RPMI8226 (cell line): ENCODE measurements around the gene HPD.
A peak's percentile ranks its signal among the peaks of the same experiment; 100 is the strongest.

Source experiments
- DNase-seq: peaks from one replicate; pipeline ENCODE4 v3.0.0-alpha.2; 2015

HPD gene

GRCh38 chr12:121827351-121828099 is 31.1 kb downstream of the HPD start:
- no peak for DNase-seq

DNA sequence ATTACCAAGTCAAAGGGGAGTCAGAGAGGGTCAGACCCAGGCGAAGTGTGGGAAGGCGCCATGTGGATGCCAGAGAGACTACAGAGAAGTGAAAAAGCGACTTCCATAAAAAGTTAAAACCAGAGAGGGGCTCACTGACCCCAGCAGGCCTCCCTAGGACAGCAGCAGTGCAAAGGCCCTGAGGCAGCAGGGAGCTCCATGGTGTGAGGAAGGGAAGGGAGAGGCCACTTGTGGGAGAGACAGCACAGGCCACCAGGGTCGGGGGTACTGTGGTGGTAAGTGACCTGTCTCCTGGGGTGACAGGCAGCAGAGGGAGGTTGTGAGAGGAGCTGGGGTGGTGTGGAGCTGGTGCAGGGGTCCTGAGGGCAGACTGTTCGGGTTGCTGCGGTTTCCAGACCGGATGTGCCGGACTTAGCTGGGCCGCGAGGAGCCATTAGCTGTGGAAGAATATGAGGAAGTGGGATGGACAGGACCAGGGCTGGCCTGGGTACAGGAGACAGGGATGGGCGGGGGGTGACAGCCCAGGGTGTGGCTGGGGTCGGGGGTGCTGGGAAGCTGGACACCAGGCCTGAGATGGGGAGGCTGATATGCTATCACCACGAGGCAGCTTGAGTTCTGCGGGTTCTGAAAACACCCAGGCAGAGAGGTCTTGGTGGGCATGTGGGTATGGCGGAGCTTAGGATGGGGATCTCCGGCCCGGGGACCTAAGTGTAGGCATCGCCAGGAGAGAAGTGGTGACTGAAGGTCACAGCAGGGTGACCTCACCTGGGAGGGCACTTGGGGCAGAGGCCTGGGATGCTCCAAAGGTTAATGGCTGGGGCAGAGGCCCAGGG is 32.1 kb downstream of the HPD start:
- no peak for DNase-seq

- no peak for DNase-seq
Measured at GRCh38 chr12:121825041-121825523, 33.6 kb downstream of the HPD start.

GRCh38 chr12:121823727-121824115 is 34.9 kb downstream of the HPD start:
- no peak for DNase-seq

GRCh38 chr12:121823101-121823726 is 35.4 kb downstream of the HPD start:
- DNase-seq: no peak

GRCh38 chr12:121822393-121823100 is 36.1 kb downstream of the HPD start:
- no peak for DNase-seq

DNA sequence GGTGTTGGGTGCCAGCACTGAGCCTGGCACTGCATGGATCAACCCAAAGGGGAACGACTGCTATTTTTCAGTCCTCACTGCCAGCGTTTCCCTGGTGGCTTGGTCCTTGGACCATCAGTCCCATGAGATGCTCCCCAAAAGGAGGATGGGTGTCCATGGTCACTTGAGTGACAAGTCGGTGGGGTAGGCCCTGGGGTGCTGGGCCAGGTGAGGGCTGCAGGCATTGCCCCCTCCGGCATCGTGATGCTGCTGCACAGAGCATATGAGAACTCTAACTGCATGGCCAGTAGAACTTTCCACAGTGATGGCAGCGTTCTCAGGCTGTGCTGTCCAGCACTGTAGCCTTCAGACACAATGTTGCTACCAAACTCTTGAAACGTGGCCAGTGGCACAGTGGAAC is 38.6 kb downstream of the HPD start:
- DNase-seq: no peak

DNA sequence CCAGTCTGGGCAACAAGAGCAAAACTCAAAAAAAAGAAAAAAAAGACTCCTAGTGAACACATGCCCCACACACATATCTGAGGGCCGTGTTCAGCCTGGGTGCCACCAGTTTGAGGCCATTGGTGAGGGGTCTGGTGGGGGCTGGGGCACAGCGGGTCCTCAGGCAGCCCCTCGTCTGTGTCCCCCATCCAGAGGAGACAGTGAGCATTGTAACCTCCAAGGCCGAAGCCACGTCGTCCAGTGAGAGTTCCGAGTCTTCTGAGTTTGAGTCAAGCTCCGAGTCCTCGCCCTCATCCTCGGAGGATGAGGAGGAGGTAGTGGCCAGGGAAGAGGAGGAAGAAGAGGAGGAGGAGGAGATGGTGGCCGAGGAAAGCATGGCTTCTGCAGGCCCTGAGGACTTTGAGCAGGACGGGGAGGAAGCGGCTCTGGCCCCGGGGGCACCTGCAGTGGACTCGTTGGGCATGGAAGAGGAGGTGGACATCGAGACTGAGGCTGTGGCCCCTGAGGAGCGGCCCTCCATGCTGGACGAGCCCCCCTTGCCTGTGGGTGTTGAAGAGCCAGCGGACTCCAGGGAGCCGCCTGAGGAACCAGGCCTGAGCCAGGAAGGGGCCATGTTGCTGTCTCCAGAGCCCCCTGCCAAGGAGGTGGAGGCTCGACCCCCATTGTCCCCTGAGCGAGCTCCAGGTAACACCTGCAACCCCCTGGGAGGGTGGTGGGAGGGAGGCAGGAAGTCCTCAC is 39.3 kb downstream of the HPD start:
- DNase-seq: no peak

DNA sequence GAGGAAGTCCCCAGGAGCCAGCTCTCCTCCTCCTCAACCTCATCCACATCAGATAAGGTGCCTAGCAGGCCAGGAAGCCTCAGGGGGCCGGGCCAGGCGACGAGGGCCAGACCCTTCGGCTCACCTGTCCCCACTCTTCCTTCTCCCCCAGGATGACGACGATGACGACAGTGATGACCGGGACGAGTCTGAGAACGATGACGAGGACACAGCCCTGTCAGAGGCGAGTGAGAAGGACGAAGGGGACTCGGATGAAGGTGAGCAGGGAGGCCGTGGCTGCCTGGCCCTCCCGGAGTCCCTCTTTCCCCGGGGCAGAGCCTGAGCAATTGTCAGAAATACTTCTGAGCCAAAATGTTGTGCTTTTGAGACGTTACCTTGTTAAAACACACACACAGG is 41.0 kb downstream of the HPD start:
- no peak for DNase-seq

GRCh38 chr12:121816925-121817647 is 41.6 kb downstream of the HPD start:
- DNase-seq: no peak

DNA sequence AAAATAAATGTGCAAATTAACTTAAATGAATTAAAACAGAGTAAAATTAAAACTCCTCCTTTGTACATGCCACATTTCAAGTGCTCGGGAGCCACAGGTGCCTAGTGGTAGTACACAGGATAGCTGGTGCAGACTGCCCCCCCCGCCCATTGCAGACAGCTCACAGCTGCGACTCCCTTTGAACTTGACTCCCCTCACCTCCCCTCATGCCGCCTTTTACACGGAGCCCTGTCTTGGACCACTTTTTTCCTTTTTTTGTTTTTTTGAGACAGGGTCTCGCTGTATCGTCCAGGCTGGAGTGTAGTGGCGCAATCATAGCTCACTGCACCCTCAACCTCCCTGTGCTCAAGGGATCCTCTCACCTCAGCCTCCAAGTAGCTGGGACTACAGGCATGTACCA is 43.4 kb downstream of the HPD start:
- DNase-seq: no peak

DNA sequence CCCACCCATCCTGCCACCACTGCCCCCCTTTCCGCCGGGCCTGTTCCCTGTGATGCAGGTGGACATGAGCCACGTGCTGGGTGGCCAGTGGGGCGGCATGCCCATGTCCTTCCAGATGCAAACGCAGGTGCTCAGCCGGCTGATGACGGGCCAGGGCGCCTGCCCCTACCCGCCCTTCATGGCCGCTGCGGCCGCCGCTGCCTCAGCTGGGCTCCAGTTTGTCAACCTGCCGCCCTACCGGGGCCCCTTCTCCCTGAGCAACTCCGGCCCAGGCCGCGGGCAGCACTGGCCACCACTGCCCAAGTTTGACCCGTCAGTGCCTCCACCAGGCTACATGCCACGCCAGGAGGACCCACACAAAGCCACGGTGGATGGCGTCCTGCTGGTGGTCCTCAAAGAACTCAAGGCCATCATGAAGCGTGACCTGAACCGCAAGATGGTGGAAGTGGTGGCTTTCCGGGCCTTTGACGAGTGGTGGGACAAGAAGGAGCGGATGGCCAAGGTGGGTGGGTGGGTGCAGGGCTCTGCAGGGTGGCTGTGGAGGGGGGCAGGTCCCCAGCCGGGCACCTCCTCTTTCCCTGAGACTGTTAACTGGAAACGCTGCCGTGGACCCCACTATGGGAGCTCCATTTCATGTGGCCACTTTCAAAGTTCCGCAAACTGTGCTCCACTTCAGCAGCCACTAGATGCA is 44.1 kb downstream of the HPD start:
- no peak for DNase-seq

DNA sequence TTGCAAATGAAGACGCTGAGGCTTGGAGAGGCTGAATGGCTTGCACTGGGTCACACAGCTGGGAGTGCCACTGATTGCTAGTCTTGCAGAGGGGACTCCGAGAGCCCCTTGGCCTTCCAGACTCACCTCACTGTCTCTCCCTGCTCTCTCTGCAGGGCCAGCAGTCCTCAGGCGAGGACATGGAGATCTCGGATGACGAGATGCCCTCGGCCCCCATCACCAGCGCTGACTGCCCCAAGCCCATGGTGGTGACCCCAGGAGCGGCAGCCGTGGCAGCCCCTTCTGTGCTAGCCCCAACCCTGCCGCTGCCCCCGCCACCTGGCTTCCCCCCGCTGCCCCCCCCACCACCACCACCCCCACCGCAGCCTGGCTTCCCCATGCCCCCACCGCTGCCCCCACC is 44.7 kb downstream of the HPD start:
- DNase-seq: no peak

DNA sequence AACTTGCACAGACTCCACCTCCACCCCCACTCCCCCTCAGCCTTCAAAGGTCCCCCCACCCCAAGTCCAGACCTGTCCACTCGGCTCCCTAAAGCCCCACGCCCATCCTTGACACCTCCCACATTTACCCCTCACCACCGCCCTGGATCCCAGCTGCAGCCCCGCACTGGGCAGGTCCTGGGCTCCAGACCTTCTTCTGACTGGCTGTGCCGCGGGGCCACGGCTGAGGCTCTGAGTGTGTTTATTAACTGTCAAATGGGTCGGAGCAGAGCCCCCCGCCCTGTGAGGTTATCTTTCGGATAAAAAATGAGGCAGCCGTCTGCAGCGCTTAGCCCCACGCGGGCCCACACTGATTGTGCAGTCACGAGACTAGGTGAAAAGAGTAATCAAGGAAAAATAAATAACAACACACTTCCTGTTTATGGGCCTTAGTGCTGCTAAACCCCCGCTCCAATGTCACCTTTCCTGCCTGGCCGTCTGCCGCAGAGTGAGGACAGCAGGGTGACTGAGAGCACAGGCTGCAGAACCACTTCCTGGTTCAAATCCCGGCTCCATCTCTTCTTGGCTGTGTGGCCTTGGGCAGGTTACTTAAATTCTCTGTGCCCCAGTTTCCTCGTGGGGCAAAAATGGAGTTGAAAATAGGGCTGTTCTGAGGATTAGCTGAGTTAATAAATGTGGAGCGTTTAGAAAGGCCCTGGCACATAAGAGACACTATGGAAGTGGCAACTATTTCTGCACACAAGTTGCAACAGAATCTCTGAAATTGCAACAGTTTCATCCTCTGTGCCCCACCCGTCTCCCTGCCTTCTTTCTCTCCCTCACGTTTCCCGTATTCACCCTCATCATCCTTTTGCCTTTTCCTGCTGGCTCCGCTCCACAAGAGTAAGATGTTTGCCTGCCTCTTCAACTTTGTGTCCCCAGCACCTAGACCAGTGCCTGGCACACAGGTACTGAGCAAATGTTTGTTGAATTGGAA is 45.5 kb downstream of the HPD start:
- DNase-seq: no peak

- peak; percentile 20 for DNase-seq
Measured at GRCh38 chr12:121812320-121812871, 46.3 kb downstream of the HPD start.

GRCh38 chr12:121811434-121812319 is 47.0 kb downstream of the HPD start:
- peak; percentile 65 for DNase-seq

DNA sequence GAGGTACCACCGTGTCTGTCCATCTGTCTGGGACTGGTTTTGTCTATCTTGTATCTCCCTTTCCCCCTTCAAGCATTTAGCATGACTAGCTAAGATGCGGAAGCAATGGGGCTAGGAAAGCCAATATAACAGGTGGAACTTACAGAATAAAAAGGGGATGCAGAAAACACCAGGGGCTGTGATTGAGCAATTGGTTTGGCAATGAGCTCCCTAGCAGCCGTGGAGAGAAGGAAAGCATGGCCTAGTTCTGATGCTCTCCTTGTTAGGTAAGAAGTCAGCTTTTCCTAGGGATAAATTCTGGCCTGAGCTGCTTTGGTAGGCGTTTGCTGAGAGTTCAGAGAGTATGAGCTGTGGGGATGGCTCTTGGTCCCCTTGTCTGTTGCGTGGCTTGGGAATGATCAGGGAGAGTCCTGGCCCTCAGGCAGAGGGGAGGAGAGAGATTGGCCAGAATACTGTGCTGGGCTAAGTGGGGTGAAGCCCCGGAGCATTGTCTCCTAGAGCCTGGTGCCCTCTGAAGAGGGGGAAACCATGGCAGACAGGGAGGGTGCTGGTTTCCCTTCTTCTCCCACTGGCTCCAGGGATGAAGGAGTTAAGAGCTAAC is 47.7 kb downstream of the HPD start:
- DNase-seq: no peak
